MCF 10A (cell line): Measurements from ENCODE around the gene ANKRD13A. TPM values are rescaled to one million over a fixed set of nuclear protein-coding genes. Genes with fewer than 3 reads are reported as not detected.

Experiments
- BruUV-seq: library from RNA; stranded (reverse); fragments of 400-500 nt; replicated peaks from 2 replicates; lab custom pipeline; 2021; lab: Mats Ljungman, UMichigan
- CTCF ChIA-PET: fragments of 300-600 bp; sonication (Branson Sonifier 250); formaldehyde crosslinking; extraction: SDS; loops from one replicate; lab custom pipeline; 2021; ENCODE audit warnings: antibody characterized with exemption, inconsistent platforms; lab: Yijun Ruan, JAX
- POLR2A ChIA-PET: fragments of 300-600, 350-650 bp; sonication (Branson Sonifier 250); formaldehyde crosslinking; extraction: SDS; loops from one replicate; lab custom pipeline; 2020; ENCODE audit warnings: antibody characterized with exemption, inconsistent platforms; lab: Yijun Ruan, JAX
- DNase-seq: peaks from one replicate; pipeline ENCODE4 v3.0.0-alpha.2; 2018; ENCODE audit not compliant: unreplicated experiment
- H3K27ac Mint-ChIP-seq: one replicate; pipeline ENCODE4 v1.8.0; 2022; ENCODE audit warnings: mild to moderate bottlenecking, low read depth, mixed read lengths; ENCODE audit not compliant: unreplicated experiment
- H3K27me3 Mint-ChIP-seq: one replicate; pipeline ENCODE4 v1.8.0; 2022; ENCODE audit warnings: mixed read lengths; ENCODE audit not compliant: insufficient read depth, unreplicated experiment
- H3K36me3 Mint-ChIP-seq: one replicate; pipeline ENCODE4 v1.8.0; 2022; ENCODE audit warnings: mild to moderate bottlenecking, moderate library complexity, mixed read lengths; ENCODE audit not compliant: insufficient read depth, unreplicated experiment
- H3K4me1 Mint-ChIP-seq: one replicate; pipeline ENCODE4 v1.8.0; 2022; ENCODE audit warnings: mixed read lengths; ENCODE audit not compliant: insufficient read depth, unreplicated experiment
- H3K4me3 Mint-ChIP-seq: one replicate; pipeline ENCODE4 v1.8.0; 2022; ENCODE audit warnings: mild to moderate bottlenecking, moderate library complexity, mixed read lengths; ENCODE audit not compliant: unreplicated experiment
- H3K9me3 Mint-ChIP-seq: one replicate; pipeline ENCODE4 v1.8.0; 2022; ENCODE audit warnings: mixed read lengths; ENCODE audit not compliant: unreplicated experiment
- CTCF ChIP-seq: fragments of 200-600 bp; IDR thresholded peaks from one replicate; pipeline ENCODE4 v1.8.0; 2022; ENCODE audit warnings: antibody characterized with exemption, mild to moderate bottlenecking; ENCODE audit not compliant: unreplicated experiment
- intact Hi-C: fragments of 100-400 bp; cut with micrococcal nuclease; formaldehyde crosslinking; loops from 2 replicates; pipeline ENCODE4 v1.14.1; 2022
- total RNA-seq: library from RNA; stranded (reverse); gene quantifications from 2 replicates; pipeline ENCODE4 v1.2.3, GENCODE V29; 2022

The ANKRD13A gene
- total RNA-seq, 1 experiment from 2014 or later = 32.5 TPM

GRCh38 chr12:109958374-109958773, 40.9 kb upstream of the ANKRD13A start:
- Mint-ChIP-seq H3K4me3 (no peak overlapping the region), H3K36me3 (peaks cover 56% of the 10 kb centered on the region), H3K27me3 (no peaks in the 10 kb centered on the region), H3K27ac (no peak overlapping the region), H3K9me3 (no peaks in the 10 kb centered on the region), H3K4me1 (no peaks in the 10 kb centered on the region)
- ChIA-PET POLR2A (no interaction called here), CTCF (no interaction called here)
- TF ChIP-seq CTCF = no peak
- no peak for DNase-seq
- intact Hi-C loops = no loop called here
- no TSS peak for BruUV-seq

GRCh38 chr12:109959411-109960093, 39.7 kb upstream of the ANKRD13A start:
- Mint-ChIP-seq H3K9me3 (no peaks in the 10 kb centered on the region), H3K36me3 (peaks cover 54% of the 10 kb centered on the region), H3K4me3 (no peak overlapping the region), H3K27me3 (no peaks in the 10 kb centered on the region), H3K27ac (no peak overlapping the region), H3K4me1 (no peaks in the 10 kb centered on the region)
- POLR2A ChIA-PET = no interaction called here
- no TSS peak for BruUV-seq
- intact Hi-C loops = no loop called here
- CTCF ChIA-PET = interaction anchor here (0.7 kb wide), 1 partner anchor 16 kb away, joined by 3 read pairs; no protein-coding TSS in a partner anchor
- no peak for TF ChIP-seq CTCF
- no peak for DNase-seq

- no peaks in the 10 kb centered on the region for H3K9me3 Mint-ChIP-seq
- no peaks in the 10 kb centered on the region for H3K27me3 Mint-ChIP-seq
Observed at GRCh38 chr12:109961201-109961600, 38.0 kb upstream of the ANKRD13A start.

GRCh38 chr12:109961612-109962011, 37.6 kb upstream of the ANKRD13A start:
- no peak for DNase-seq
- Mint-ChIP-seq H3K9me3 (no peaks in the 10 kb centered on the region), H3K4me3 (no peak overlapping the region), H3K4me1 (no peaks in the 10 kb centered on the region), H3K27me3 (no peaks in the 10 kb centered on the region), H3K36me3 (peaks cover 59% of the 10 kb centered on the region), H3K27ac (no peak overlapping the region)
- no peak for TF ChIP-seq CTCF
- ChIA-PET CTCF (interaction anchor here (0.6 kb wide), 1 partner anchor 44 kb away, joined by 3 read pairs; no protein-coding TSS in a partner anchor), POLR2A (no interaction called here)
- no TSS peak for BruUV-seq
- intact Hi-C loops = no loop called here

More at GRCh38 chr12:109961201-109961600, 38.0 kb upstream of the ANKRD13A start:
- H3K36me3 Mint-ChIP-seq = peaks cover 59% of the 10 kb centered on the region
- TF ChIP-seq CTCF = no peak
- DNase-seq = no peak
- POLR2A ChIA-PET = no interaction called here
- CTCF ChIA-PET = no interaction called here
- H3K27ac Mint-ChIP-seq = no peak overlapping the region
- H3K4me3 Mint-ChIP-seq = no peak overlapping the region
- no peaks in the 10 kb centered on the region for H3K4me1 Mint-ChIP-seq
- no TSS peak for BruUV-seq
- intact Hi-C loops = no loop called here
